LNCaP clone FGC (cell line): ENCODE data around the gene RHPN2.

Experiments used
- DNase-seq: peaks from one replicate; pipeline ENCODE4 v3.0.0-alpha.2; 2011; ENCODE audit warnings: low read depth
- H3K4me3 ChIP-seq: 2 replicates; pipeline ENCODE4 v1.5.1; 2011; ENCODE audit warnings: mild to moderate bottlenecking, low read depth, low read length, control low read depth
- CTCF ChIP-seq: IDR thresholded peaks from 2 replicates; pipeline ENCODE4 v1.5.1; 2012; ENCODE audit warnings: mild to moderate bottlenecking; ENCODE audit not compliant: control insufficient read depth, insufficient read depth; ENCODE audit errors: extremely low read depth

RHPN2 gene

GRCh38 chr19:33100894-33101644, 36.4 kb upstream of the RHPN2 start:
- no peak for TF ChIP-seq CTCF
- no peak overlapping the region for H3K4me3 ChIP-seq
- DNase-seq = no peak

GRCh38 chr19:33098055-33098534, 33.4 kb upstream of the RHPN2 start:
- no peak overlapping the region for H3K4me3 ChIP-seq
- no peak for DNase-seq
- no peak for TF ChIP-seq CTCF

- DNase-seq = no peak
- no peak for TF ChIP-seq CTCF
- no peak overlapping the region for H3K4me3 ChIP-seq
Measured at GRCh38 chr19:33096005-33096404, 31.3 kb upstream of the RHPN2 start.

- no peak for TF ChIP-seq CTCF
- DNase-seq = no peak
- no peak overlapping the region for H3K4me3 ChIP-seq
Measured at GRCh38 chr19:33094436-33095067, 29.9 kb upstream of the RHPN2 start.

- H3K4me3 ChIP-seq = no peak overlapping the region
- DNase-seq = no peak
- TF ChIP-seq CTCF = no peak
Measured at GRCh38 chr19:33093420-33094210, 28.9 kb upstream of the RHPN2 start.

- TF ChIP-seq CTCF = no peak
- DNase-seq = no peak
- no peak overlapping the region for H3K4me3 ChIP-seq
Measured at GRCh38 chr19:33090179-33090578, 25.5 kb upstream of the RHPN2 start.
